ENCODE results near the gene EVX1. TPM values are rescaled to one million over a fixed set of nuclear protein-coding genes. Genes with fewer than 3 reads are reported as not detected.

The EVX1 gene
- total RNA-seq, 1 donor from 2014 or later: not detected

DNA sequence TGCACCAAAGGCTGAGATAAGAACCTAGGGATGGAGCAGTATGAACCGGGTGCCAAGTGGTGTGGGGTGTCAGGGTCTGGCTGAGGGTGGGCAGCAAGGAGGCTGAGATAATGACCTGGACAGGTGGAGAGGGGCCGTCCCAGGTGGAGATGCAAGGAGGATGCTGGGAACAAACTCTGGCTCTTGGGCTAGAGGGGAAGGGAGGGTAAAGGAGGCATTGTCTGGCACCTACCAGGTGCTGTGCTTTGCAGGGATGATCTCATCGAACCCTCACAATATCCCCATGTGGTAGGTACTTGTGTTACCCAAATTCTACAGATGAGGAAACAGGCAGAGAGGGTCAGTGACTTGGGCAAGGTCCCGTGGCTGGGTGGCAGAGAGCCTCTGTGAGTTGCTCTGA, 22.8 kb upstream of the EVX1 start:
- no peak overlapping the region for H3K4me3 ChIP-seq (ENCODE audit: low read depth, low read length)
- TF ChIP-seq CTCF (conservative IDR thresholded peaks at IDR 0.05; ENCODE audit: low read depth, low read length): no peak

DNA sequence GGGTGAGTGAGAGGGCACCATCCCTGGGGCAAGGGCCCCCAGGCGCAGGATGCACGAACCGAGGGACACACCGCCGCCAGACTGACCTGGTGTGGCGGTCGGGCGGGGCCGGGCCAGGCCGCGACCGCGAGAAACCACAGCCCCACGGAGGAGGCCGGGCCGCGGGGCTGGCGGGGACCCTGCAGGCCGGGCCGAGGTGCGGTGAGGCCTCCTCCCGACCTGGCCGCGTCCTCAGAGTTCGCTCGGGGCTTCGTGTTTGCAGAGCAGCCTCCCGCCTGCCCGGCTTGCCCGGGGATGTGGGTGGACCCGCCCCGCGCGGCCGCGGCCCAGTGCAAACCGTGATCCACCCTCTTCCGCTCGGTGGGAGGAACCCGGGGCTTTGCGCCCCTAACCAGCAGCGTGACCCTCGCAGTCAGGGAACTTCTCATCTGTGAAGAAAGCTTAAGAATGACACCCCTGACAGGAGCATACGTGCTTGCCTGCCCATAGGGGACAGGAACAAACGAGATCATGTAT, 22.1 kb upstream of the EVX1 start:
- no peak for TF ChIP-seq CTCF (conservative IDR thresholded peaks at IDR 0.05; ENCODE audit: low read depth, low read length)
- no peak for DNase-seq (ENCODE audit: low read depth)
- no peak overlapping the region for H3K4me3 ChIP-seq (ENCODE audit: low read depth, low read length)

More for the DNA sequence above, 22.8 kb upstream of the EVX1 start:
- DNase-seq (ENCODE audit: low read depth): no peak

DNA sequence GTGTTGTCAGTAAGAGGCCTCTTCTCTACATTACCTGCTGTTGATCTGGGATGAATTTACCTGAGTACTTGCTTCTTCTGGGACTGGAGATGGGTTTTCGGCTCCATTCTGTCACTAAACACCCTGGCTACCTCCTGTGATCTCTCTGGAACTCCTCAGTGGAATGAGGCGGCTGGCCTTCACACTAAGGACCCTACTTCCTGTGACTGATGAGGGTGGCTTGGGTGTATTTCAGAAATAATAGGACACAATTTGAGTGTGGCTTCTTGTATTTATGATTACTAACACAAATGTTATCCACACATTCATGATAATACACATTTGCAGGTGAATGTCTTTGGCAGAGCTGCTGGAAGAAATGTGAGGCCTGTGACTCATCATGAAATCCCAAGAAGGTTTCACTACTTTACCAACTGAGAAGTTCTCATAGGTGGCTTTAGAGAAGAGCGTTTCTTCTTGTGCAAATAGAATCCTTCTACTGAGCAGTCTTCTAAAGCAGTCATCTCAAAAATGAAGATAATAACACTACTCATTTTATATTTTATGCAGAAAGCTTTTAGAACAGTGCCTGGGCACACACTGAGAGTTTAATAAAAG, 21.3 kb upstream of the EVX1 start:
- H3K4me3 ChIP-seq (ENCODE audit: low read depth, low read length): no peak overlapping the region
- DNase-seq (ENCODE audit: low read depth): no peak
- no peak for TF ChIP-seq CTCF (conservative IDR thresholded peaks at IDR 0.05; ENCODE audit: low read depth, low read length)

DNA sequence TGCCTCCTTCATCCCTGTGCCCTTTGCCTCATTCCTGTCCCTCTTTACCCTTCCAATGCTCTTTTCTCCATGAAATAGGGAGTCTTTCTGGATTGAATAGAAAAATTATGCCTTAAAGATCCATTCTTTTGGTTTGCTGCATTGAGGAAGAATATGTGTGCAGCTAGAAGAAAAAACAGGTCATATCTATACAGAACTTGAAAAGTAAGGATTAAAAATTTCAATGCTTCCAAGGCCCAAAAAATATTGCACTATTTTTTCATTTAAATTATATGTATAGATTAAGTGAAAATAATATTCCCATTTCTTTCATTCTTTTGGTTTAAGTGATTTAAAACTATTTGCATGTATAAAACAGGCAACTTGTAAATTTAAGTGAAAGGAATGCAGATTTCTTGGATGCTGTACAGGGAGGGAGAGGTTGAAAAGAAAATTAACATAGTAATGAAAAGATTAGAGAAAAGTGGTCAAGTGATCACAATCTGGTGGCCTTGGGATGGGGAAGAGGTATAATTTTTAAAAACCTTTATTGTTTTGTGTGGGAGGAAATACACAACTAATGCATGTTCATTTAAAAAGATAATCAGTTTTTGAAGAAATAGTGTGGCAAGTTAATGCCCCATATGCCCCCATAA, 18.5 kb upstream of the EVX1 start:
- no peak for TF ChIP-seq CTCF (conservative IDR thresholded peaks at IDR 0.05; ENCODE audit: low read depth, low read length)
- DNase-seq (ENCODE audit: low read depth): no peak
- no peak overlapping the region for H3K4me3 ChIP-seq (ENCODE audit: low read depth, low read length)

GRCh38 chr7:27224983-27225934, 17.3 kb upstream of the EVX1 start:
- no peak for DNase-seq (ENCODE audit: low read depth)
- no peak overlapping the region for H3K4me3 ChIP-seq (ENCODE audit: low read depth, low read length)
- no peak for TF ChIP-seq CTCF (conservative IDR thresholded peaks at IDR 0.05; ENCODE audit: low read depth, low read length)

GRCh38 chr7:27229448-27229847, 13.2 kb upstream of the EVX1 start:
- no peak for TF ChIP-seq CTCF (conservative IDR thresholded peaks at IDR 0.05; ENCODE audit: low read depth, low read length)
- H3K4me3 ChIP-seq (ENCODE audit: low read depth, low read length): no peak overlapping the region
- DNase-seq (ENCODE audit: low read depth): no peak
